Heart left ventricle (tissue), 16 donors: ENCODE measurements around the gene BICC1. TPM values are rescaled to one million over a fixed set of nuclear protein-coding genes. Genes with fewer than 3 reads are reported as not detected.

Experiments
- ATAC-seq, 4 donors: fragments of 200-7000 bp; cut with Tn5 transposase; one replicate each; pipeline ENCODE4 v1.9.1; 2020 to 2022; ENCODE audit warnings: moderate library complexity in 4 of 4, mild to moderate bottlenecking in 3 of 4, moderate number of reproducible peaks in 1 of 4
- DNase-seq, 5 donors: peaks; one replicate each; pipeline ENCODE4 v3.0.0-alpha.2; 2020
- H3K27ac ChIP-seq, 12 donors: fragments of 200-600 bp; sonication (generic) in 4 of 12; one replicate each; pipeline versions ENCODE4 v1.5.0 to v1.8.0; 2016 to 2022; ENCODE audit warnings: mild to moderate bottlenecking in 2 of 12
- H3K27me3 ChIP-seq, 9 donors: fragments of 200-600 bp; sonication (generic) in 2 of 9; one replicate each; pipeline versions ENCODE4 v1.5.1 to v1.8.0; 2016 to 2022; ENCODE audit warnings: mild to moderate bottlenecking in 3 of 9
- H3K36me3 ChIP-seq, 9 donors: fragments of 200-600 bp; sonication (generic) in 2 of 9; one replicate each; pipeline versions ENCODE4 v1.5.0 to v1.8.0; 2018 to 2022; ENCODE audit warnings: mild to moderate bottlenecking in 2 of 9
- H3K4me1 ChIP-seq, 12 donors: fragments of 200-600 bp; sonication (generic) in 4 of 12; one replicate each; pipeline versions ENCODE4 v1.5.0 to v1.8.0; 2016 to 2022; ENCODE audit warnings: mild to moderate bottlenecking in 3 of 12
- H3K4me3 ChIP-seq, 12 donors: fragments of 200-600 bp; sonication (generic) in 4 of 12; one replicate each; pipeline versions ENCODE4 v1.5.0 to v1.8.0; 2017 to 2022; ENCODE audit warnings: mild to moderate bottlenecking in 9 of 12, moderate library complexity in 4 of 12
- H3K9me3 ChIP-seq, 12 donors: fragments of 200-600 bp; sonication (generic) in 4 of 12; one replicate each; pipeline versions ENCODE4 v1.5.0 to v1.8.0; 2016 to 2022; ENCODE audit warnings: mild to moderate bottlenecking in 1 of 12
- POLR2A ChIP-seq, 2 donors: fragments of 450-650 bp; IDR thresholded peaks; one replicate each; pipeline ENCODE4 v1.6.1; 2017; ENCODE audit warnings: antibody characterized with exemption in 2 of 2, mild to moderate bottlenecking in 2 of 2, moderate library complexity in 2 of 2
- WGBS, 4 donors: extraction: QIAGEN DNeasy Blood & Tissue Kit in 2 of 4; methylation state at CpG; one replicate each; pipeline versions ENCODE4 v1.1.5 to v1.1.7; 2013 to 2018; 5-methylcytosine and 5-hydroxymethylcytosine counted together
- intact Hi-C, 10 donors: fragments of 100-400 bp; cut with DNase I; formaldehyde crosslinking; loops; one replicate each; pipeline versions ENCODE4 v1.11.1 to v1.14.2; 2022
- polyA plus RNA-seq, 2 donors: library from polyadenylated mRNA; stranded (reverse); fragments of 200-250 nt; gene quantifications; one replicate each; pipeline ENCODE4 v1.2.3, GENCODE V29; 2013
- total RNA-seq, 9 donors: library from RNA; depleted of rRNA in 2 of 9; stranded (reverse); fragments of >200 nt in 2 of 9; fragmentation: NEBNext Ultra II Directional in 3 of 9; extraction: Animal tissue kit (Norgen Biotek cat#: 25700) in 3 of 9; gene quantifications; one replicate each; pipeline versions ENCODE4 v1.1.0 to v1.2.4, GENCODE V29; 2016 to 2023
- TF ChIP-seq, protein P1 (sequence below), 12 donors: fragments of 200-600 bp; sonication (generic) in 4 of 12; IDR thresholded peaks; one replicate each; pipeline versions ENCODE4 v1.5.0 to v1.8.0; 2018 to 2022; ENCODE audit warnings: antibody characterized with exemption in 12 of 12, mild to moderate bottlenecking in 5 of 12
- donor health status: ischemic (EF 13 %, LVEDD 7.1; RV severe dilation, severe dysfunction).
- donor health status: healthy with polysubstance abuse.
- donor health status: DM: no; HTN: yes; CAD: no.
- donor health status: DM: no; HTN: no; CAD: no.
- donor health status: ischemic (EF 25% LVEDD 6.9; RV normal size, moderate dysfunction).
- donor health status: ischemic (EF 25% LVEDD 5.7; RV mildly dilated, moderate dysfunction).
- donor health status: healthy.
- donor health status: DM: yes; HTN: yes; CAD: no.
- donor health status: ischemic (EF 35%, LVEDD 5.7; RV mildly dilated, moderate dysfunction).
- donor health status: nonischemic (EF 11% LVEDD 7.7; RV severe dilation, severe dysfunction).
- donor health status: DM: yes; HTN: yes; CAD: no.
- donor health status: PGD.
- donor health status: ischemic (EF 29% LVEDD 5.4; RV normal size, mild dysfunction).
- donor health status: nonischemic (EF 23%, LVEDD 6.1; RV moderate dilation, normal function).

The BICC1 gene
- total and polyA plus RNA-seq, 11 donors, result 1.6 to 18.7 (median 4.8) TPM

DNA sequence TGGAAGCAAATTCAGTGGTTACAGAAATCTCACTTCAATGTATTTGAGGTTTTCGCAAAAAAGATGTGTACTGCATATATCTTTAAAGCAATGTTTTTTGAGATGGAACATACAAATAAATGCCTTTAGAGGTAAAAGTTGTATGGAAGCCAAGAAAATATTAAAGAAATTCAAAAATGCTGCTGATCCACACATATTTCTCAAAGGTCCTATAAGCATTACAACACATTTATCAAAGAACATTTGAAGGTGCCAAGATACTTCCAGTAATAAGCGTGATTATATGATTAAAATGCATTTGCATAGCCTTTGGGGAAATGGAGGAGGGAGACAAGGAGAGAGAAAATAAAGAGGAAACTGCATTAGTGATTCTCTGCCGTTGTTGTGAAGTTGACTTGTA is 260.1 kb downstream of the BICC1 start:
- DNase-seq (no peak), ATAC-seq (no peak)
- Histone ChIP-seq H3K4me1 (peaks cover 0 to 25% (median 1%) of the 10 kb centered on the region in 12 donors), H3K27me3 (no peaks in the 10 kb centered on the region), H3K27ac (peak overlapping the region in 2 of 12 donors; percentile 2 to 28), H3K36me3 (no peaks in the 10 kb centered on the region), H3K9me3 (peaks cover 0 to 10% (median under 1%) of the 10 kb centered on the region in 12 donors), H3K4me3 (no peak overlapping the region)
- TF ChIP-seq POLR2A (IDR thresholded peaks at IDR 0.05), result no peak
- WGBS, 4 donors, result 75 to 89% (median 83%) methylated on average over 3 of the region's 3 CpGs
- intact Hi-C loops, result loop anchor here in 1 of 10 donors (10.0 kb wide), 2 partner anchors 128 to 258 kb away; partner anchors contain the start of gene BICC1

DNA sequence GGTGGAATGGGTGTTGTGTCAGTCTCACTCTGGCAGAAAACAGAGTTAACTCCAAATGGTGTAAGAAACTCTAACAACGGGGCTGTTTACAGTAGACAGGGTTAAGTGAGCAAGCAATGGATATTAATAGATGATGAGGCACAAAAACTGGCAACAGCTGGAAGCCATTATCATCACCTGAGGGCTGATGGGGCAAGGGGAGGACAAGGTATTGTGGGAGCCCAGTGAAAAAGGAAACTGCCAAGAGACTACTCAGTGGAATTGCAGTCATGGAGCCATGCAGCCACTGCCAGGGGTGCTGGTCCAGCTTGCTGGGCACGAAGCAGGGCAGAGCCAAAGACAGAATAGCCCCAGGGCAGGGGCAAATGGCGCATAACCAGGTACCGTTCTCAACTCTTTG is 260.7 kb downstream of the BICC1 start:
- Histone ChIP-seq H3K4me3 (no peak overlapping the region), H3K27ac (peak overlapping the region in 4 of 12 donors; percentile 20 to 41 (median 30))
- 69 to 79% (median 76%) methylated on average over 4 of the region's 4 CpGs for WGBS, 4 donors

DNA sequence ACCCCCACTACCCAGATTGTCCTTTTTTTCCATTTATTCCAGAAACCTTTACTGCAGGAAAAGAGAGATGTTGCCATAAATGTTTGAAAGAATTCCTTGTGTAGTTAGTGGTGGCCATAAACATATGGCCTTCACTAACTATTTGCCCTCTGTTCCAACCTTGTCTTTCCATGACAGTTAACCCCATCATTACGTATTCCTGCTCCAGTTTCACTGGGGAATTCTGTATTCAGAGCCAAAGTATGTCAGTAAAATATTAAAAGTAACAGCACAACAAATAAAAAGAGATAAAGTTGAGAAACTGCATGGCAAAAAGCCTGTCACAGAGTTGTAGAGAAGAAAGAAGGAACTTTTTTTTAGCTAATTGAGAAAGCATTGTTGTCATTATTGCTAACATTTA is 261.3 kb downstream of the BICC1 start:
- no peak for TF ChIP-seq POLR2A (IDR thresholded peaks at IDR 0.05)
- TF ChIP-seq, protein P1, sequence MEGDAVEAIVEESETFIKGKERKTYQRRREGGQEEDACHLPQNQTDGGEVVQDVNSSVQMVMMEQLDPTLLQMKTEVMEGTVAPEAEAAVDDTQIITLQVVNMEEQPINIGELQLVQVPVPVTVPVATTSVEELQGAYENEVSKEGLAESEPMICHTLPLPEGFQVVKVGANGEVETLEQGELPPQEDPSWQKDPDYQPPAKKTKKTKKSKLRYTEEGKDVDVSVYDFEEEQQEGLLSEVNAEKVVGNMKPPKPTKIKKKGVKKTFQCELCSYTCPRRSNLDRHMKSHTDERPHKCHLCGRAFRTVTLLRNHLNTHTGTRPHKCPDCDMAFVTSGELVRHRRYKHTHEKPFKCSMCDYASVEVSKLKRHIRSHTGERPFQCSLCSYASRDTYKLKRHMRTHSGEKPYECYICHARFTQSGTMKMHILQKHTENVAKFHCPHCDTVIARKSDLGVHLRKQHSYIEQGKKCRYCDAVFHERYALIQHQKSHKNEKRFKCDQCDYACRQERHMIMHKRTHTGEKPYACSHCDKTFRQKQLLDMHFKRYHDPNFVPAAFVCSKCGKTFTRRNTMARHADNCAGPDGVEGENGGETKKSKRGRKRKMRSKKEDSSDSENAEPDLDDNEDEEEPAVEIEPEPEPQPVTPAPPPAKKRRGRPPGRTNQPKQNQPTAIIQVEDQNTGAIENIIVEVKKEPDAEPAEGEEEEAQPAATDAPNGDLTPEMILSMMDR (IDR thresholded peaks at IDR 0.05), result no peak
- DNase-seq (no peak), ATAC-seq (no peak)
- Histone ChIP-seq H3K36me3 (no peaks in the 10 kb centered on the region), H3K9me3 (no peaks in the 10 kb centered on the region), H3K4me3 (no peak overlapping the region), H3K27me3 (no peaks in the 10 kb centered on the region), H3K27ac (peak overlapping the region in 4 of 12 donors; percentile 20 to 41 (median 30)), H3K4me1 (peaks cover 0 to 25% (median 1%) of the 10 kb centered on the region in 12 donors)
- WGBS, 4 donors, result 50 to 69% (median 59%) methylated on average over 1 of the region's 1 CpG
- intact Hi-C loops, result loop anchor here in 1 of 10 donors (10.0 kb wide), 2 partner anchors 129 to 259 kb away; partner anchors contain the start of gene BICC1

More for the DNA sequence above, 260.7 kb downstream of the BICC1 start:
- H3K9me3 ChIP-seq, result peaks cover 0 to 4% (median 0%) of the 10 kb centered on the region in 12 donors
- no peaks in the 10 kb centered on the region for H3K27me3 ChIP-seq
- ATAC-seq, result peak in 2 of 4 donors; percentile 33 to 38
- no peak for DNase-seq
- TF ChIP-seq, protein P1 (IDR thresholded peaks at IDR 0.05), result no peak
- TF ChIP-seq POLR2A (IDR thresholded peaks at IDR 0.05), result no peak
- H3K4me1 ChIP-seq, result peaks cover 0 to 25% (median 1%) of the 10 kb centered on the region in 12 donors
- intact Hi-C loops, result loop anchor here in 1 of 10 donors (10.0 kb wide), 2 partner anchors 129 to 259 kb away; partner anchors contain the start of gene BICC1
- no peaks in the 10 kb centered on the region for H3K36me3 ChIP-seq

DNA sequence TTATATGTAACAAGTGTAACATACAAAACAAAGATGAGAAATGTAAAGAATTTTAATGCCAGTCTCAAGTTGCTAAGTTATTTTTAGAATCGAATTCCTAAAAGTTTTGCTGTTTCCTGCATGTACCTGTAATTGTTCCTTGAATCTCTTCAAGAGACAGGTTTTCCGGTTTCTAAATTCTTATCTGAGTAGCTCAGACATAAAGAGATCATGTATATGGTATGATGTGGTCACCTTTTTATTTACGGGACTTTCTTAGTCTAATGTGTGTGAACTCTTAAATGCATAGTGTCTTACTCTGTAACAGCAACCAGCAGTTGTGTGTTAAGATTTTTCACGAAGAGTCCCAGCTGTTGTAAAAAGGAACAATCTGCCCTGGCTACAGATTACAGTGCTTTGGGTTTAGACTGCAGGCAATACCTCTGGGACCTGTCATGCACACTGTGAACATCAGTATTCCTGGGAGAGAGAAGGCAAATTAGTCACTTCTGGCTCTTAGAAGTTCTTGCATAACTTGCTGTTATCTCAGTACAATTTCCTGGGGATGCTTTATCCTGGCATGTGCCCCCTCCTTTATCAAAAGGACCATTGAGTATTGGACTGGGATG is 263.4 kb downstream of the BICC1 start:
- WGBS, 4 donors, result 14 to 31% (median 25%) methylated on average over 4 of the region's 4 CpGs

More for the DNA sequence above, 263.4 kb downstream of the BICC1 start:
- TF ChIP-seq, protein P1 (IDR thresholded peaks at IDR 0.05), result no peak
- no peak for TF ChIP-seq POLR2A (IDR thresholded peaks at IDR 0.05)
- no peaks in the 10 kb centered on the region for H3K36me3 ChIP-seq
- peaks cover 0 to 36% (median 1%) of the 10 kb centered on the region in 12 donors for H3K4me1 ChIP-seq
- H3K9me3 ChIP-seq, result no peaks in the 10 kb centered on the region
- peak overlapping the region in 6 of 12 donors; percentile 24 to 52 (median 38) for H3K27ac ChIP-seq
- DNase-seq, result peak in 2 of 5 donors; percentile 36 to 42
- intact Hi-C loops, result loop anchor here in 1 of 10 donors (10.0 kb wide), 2 partner anchors 131 to 261 kb away; partner anchors contain the start of gene BICC1
- ATAC-seq, result peak; percentile 63 to 93 (median 86)
- no peaks in the 10 kb centered on the region for H3K27me3 ChIP-seq
- no peak overlapping the region for H3K4me3 ChIP-seq
